ENCODE results near the gene OTOP3.
"Not testable (repeated sequence)": the region's sequence is repeated elsewhere in the genome, so short reads cannot be mapped to it uniquely, and the experiment has no call there.

OTOP3 gene

DNA sequence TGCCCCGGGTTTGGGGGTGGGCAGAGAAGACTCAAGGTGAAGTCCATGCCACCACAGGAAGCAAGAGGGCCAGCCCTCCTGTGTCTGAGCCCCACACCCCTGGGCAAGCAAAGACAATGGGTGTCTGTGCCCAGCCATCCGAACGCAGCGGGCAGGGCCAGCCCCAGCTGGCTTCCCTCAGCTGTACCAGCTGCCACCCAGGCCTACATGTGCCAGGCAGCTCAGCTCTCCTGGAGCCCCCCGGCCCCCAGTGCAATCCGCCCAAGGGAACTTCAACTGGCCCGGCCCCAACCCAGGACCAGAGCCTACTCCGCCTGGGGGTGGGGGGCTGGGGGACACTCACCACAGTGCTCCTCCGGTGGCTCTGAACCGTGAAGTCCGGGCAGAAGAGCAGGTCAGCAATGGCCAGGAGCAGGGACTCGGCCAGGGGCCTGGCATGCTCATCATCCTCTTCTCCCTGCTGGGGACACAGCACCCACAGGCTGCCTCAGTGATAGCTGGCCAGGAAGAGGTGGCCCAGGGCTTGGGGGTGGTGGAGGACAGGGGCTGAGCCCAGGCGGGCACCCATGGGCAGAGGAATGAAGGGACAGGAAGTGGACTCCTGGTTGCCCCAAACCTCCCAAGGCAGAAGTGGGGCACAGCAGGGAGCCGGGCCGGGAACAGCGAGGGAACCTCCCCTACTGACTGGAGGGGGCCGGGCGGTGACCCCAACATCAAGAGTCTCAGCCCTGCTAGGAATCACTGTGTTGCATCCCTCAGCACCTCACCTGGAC is 27.1 kb downstream of the OTOP3 start:
- no peak for DNase-seq

DNA sequence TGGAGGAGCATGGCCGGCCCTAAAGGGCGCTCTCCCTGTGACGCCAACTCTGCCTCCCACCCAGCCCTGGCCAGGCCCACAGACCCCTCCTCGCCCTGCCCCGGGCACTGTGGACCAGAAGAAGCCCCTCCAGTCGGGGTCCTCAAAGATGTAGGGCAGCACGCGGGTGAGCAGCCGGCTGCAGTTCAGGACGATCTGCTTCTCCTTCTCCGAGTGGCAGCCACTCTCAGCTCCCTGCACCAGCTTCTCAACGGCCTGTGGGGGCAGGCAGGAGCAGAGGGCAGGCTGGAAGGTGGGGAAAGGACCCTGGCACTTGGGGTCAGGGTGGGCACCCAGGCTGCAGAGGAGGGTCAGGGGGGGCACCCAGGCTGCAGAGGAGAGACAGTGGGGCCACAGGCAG is 28.0 kb downstream of the OTOP3 start:
- no peak for DNase-seq

GRCh38 chr17:74964246-74964761 is 28.6 kb downstream of the OTOP3 start:
- DNase-seq, result no peak

- DNase-seq, result no peak
These were observed 29.4 kb downstream of the OTOP3 start for GRCh38 chr17:74964988-74965622.

- DNase-seq, result no peak
These were observed 32.7 kb downstream of the OTOP3 start for GRCh38 chr17:74968361-74968780.

GRCh38 chr17:74969501-74969900 is 33.8 kb downstream of the OTOP3 start:
- DNase-seq, result not testable (repeated sequence)

DNA sequence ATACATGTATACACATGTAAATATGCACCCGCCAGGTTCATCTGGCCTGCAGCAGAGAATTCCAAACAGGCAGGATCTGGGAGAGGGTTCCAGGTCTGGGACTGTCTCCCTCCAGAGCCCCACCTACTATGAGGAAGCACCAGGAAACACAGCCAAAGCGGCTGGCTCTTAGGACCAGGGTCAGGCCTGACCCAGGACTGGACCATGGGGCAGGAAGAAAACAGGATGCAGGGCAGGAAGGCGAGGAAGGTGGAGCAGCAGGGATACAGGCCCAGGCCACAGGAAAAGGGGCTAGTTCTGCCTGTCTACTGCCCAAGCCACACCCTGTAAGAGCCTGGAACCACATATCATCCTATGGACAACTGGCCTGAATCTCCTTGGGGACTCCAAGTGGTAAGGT is 34.7 kb downstream of the OTOP3 start:
- no peak for DNase-seq

DNA sequence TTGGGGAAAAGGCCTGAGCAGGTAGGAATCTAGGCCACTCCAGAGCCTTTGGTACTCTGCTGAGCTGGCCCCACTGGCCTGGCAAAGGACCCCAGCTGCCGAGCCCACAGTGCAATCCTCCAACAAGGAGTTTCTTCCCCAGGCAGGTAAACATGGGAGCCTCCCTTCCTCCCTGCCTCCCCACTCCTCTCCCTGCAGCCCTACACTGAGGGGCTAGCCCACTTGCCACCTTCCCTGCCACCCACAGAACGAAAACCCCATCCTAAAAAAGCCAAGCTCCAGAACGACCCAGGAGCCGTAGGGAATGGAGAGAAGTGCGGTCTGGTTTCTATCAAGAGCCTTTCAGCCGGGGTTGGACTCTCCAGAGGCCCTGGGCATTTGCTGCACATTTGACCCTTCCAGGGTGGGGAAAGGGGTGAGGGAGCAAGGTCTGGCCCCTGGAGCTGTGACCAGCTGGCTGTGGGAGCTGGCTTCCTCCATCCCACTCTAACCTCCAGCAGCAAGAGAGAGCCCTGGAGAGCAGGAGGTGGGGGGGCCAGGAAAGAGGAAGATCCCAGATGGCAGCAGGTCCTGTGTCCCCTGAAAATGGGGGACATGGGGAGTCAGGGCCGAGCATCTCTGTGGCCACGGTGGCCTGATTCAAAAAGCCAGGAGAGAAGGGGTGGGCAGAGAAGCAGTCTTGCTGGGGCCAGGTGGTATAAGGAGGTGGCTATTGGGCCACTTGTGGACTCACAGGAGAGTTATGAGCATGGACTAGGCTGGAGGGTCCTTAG is 35.6 kb downstream of the OTOP3 start:
- DNase-seq, result no peak

DNA sequence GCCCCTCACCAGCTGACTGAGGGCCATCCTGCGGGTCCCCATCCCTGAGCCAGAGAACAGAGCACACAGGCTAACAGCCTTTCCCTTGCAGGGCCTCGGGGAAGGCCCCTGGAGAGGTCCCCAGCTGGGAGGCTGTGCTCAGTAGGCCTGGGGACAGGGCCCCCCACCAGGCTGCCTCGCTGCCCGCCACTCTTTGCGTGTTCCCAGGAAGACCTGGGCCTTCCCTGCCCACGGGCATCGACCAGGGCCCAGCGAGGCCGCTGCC is 36.1 kb downstream of the OTOP3 start:
- no peak for DNase-seq

DNA sequence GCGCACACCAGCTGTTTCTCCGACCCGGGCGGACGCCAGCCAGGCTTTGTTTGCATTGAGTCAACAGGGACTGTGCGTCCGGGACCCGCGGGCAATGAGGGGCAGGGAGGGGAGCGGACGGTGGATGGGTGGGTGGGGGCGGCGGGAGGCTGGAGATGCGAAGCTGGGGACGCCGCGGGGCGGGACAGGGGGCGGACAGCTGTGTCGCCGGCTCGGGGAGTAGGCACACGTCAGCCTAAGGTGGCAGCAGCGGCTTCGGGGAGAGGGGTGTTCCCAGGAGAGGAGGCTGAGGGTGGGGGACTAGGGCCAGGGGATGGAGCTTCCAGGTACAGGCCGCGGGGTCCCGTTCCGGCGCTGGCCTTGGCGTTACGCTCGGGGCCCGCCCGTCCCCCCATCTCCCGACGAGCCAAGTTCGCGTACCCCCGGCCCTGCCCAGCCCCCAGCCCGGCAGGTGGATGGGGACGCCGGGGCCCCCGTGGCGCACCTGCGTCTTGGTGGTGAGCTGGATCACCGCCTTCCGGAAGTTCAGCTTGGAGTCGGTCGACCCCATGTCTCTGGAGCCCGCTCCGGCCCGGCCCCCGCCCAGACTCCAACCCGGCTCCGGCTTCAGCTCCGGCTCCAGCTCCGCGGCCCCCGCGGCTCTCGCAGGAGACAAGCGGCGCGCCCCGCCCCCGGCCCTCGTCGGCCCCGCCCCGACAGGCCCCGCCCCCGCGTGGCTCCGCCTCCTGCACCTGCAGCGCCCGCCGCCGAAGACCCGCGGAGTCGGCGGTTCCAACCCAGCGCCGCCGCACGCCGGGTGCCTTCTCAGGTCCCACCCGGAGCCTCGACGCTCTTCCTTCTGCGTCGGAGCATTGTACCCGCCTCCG is 36.6 kb downstream of the OTOP3 start, which contains the start of gene HID1:
TSS of gene HID1 (minus strand) at position 653 of the 866 bp plus-strand sequence. CDS start at position 550, 103 bp downstream.
- DNase-seq, result peak; percentile 50

GRCh38 chr17:74972973-74973328 is 37.3 kb downstream of the OTOP3 start:
- DNase-seq, result no peak

DNA sequence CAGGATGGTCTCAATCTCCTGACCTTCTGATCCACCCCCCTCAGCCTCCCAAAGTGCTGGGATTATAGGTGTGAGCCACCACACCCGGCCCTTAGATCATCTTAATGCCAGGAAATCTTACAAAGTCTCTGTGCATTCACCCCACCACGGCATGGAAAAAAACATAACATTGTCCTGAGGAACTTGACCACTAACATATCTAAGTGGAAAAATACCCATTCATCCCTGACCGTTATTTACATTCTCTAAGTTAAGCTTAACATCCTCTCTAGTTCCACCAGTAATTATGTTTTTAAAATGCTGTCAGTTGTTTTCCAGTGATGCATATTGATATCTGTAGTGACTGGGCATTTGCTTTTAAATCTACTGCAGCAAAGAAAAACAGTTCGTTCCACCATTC is 40.2 kb downstream of the OTOP3 start:
- no peak for DNase-seq

DNA sequence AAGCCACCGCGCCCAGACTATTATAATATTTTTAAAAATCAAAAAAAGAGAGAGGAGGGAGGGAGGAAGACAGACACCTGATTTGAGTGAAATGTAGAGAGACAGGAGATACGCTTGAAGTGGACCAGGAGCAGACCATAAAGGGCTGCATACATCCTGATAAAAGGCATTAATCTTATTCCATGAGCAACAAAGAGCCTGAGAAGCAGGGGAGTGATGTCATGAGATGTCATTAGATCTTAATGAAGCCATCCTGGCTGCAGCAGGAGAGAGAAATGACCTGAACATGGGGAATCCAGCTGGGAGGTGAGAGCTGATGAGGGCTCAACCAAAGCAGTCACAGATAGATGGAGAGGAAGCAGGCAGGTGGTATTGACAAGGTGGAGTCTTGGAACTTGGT is 42.1 kb downstream of the OTOP3 start:
- no peak for DNase-seq

DNA sequence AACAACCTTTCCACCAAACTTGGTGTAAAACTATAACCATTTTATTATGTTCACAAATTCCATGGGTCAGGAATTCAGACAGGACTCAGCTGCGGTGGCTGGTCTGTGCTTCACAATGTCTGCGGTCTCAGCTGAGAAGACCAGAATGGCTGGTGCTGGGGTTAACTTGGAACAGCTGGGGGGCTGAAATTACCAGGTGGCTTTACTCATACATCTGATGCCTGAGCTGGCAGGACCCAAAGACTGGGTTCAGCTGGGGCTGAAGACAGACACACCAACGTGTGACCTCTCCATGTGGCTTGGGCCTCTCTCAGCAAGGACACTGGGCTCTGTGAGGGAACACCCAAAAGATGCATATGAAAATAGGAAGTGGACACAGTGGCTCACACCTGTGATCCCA is 42.5 kb downstream of the OTOP3 start:
- DNase-seq, result no peak

DNA sequence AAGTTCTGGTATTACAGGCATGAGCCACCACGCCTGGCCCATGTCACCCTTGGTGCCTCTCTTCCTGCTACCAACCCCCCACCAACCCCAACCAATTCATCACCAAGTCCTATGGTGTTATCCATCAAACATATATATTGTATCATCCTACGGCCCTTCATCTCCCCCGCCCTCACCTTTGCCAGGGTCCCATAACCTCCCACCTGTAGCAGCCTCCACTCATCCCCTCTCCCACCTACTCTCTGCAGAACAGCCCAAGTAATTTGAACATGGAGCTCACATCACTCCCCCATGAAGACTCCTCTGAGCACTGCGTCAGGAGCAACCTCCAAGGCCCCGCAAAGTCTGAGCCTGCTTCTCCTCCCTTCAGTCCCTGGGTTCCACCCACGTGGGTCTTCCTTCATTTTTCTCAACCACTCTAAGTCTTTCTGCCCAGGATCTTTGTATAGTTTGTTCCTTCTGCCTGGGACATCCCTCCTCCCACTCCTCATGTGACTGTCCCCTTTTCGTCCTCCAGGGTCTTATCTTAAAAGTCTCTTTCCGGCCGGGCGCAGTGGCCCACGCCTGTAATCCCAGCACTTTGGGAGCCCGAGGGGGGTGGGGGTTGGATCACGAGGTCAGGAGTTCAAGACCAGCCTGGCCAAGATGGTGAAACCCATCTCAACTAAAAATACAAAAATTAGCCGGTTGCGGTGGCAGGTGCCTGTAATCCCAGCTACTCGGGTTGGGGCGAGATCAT is 43.9 kb downstream of the OTOP3 start:
- no peak for DNase-seq

DNA sequence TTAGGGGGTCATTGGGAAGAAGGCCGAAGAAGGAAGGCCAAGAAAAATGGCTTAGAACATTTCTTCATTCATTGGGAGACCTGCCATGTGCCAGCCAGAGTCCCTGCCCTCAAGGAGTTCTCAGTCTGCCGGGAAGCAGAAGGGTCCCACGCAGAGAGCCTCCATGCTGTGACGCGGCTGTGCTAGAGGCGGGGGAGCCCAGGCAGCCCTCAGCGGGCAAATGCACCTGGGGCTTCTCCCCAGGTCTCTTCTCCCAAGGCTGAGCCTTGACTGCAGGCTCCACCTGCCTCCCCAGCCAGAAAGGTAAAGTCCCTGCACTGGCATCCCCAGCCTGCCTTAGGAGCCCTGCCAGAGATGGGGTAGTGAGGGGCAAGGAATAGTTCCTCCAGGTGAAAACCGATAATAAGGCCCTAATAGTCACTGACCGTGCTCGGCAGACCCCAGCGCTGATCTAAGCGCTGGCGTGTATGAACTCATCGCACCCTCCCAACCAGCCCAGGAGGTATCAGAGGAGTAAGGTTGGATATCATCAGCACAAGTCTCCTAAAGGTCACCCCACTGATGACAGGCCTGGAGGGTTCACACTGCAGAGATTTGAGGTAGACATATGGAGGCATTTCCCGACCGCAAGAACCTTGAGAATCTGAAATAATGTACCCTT is 45.8 kb downstream of the OTOP3 start:
- DNase-seq, result no peak

DNA sequence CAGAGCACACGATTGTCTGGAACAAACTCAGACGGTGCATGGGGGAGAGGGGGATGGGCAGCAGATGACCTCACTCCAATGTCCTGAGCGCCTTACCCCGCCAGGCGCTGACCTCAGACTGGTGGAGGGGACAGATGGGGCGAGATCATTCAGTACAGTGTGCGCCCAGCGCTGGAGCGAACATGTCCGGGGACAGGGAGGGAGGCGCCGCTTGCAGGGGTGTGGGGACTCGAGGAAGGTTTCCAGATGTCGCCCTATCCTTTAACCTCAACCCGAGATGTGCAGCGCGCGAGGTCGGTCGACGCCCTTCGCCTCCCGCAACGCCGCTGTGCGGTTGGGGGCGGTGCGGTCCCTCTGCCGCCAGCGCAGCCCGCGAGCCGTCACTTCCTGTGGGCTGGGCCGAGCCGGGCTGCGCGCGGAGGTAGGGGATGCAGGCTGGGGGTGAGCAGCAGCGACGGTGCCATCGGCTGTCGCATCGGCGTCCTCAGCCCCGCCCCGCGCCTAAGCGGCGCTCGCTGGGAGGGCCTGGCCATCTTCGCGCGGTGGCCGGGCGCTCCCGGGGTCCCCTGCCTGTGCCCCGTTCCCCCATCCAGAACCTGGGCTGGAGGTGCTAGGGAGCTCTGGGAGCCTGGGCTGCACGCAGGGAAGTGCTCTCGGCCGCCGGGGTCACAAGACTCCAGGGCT is 46.4 kb downstream of the OTOP3 start:
- DNase-seq, result peak; percentile 24

- DNase-seq, result not testable (repeated sequence)
These were observed 47.1 kb downstream of the OTOP3 start for GRCh38 chr17:74982663-74983313.

- no peak for DNase-seq
These were observed 50.5 kb downstream of the OTOP3 start for GRCh38 chr17:74986206-74986576.

DNA sequence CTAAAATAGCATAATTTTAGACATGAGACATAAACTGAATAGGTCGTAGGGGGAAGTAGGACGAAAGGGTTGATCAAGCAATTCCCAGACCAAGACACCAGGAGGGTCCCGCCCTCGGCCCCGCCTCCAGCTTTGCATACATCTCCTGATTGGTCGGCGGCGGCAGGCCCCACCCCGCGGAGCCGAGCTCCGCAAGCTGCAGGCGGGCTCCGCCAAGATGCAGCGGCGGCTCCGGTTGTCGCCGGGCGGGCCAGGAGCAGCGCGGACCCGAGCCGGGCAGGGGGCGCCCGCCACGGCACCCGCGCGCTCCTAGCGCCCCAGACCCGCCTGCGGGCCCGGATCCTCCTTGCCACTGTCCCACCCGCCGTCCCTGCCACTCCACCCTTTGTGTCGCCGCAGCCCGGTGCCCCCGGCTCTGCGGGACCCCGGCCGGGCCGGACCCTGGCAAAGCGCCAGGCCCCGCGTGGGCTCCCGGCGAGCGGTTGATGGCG is 51.8 kb downstream of the OTOP3 start, which contains the start of gene CDR2L:
TSS of gene CDR2L (plus strand) at position 215 of the 491 bp plus-strand sequence. CDS start 412 bp downstream, outside the sequence.
- peak; percentile 81 for DNase-seq
